ENCODE data around the gene RAB27A.

GRCh38 chr15:55266547-55266946 is 23.1 kb downstream of the RAB27A start:
- TF ChIP-seq EP300 (IDR thresholded peaks at IDR 0.05) = no peak
- TF ChIP-seq CTCF (IDR thresholded peaks at IDR 0.05) = no peak
- TF ChIP-seq POLR2A (IDR thresholded peaks at IDR 0.05) = no peak

All from tibial nerve (tissue), 4 donors.